Middle frontal gyrus (tissue), 1 donor: Measurements from ENCODE around the gene ZNF778.

Experiments
- DNase-seq: peaks from one replicate; pipeline ENCODE4 v3.0.0-alpha.2; 2015; ENCODE audit warnings: low spot score; ENCODE audit errors: extremely low spot score

ZNF778 gene

GRCh38 chr16:89193576-89194293 is 23.8 kb upstream of the ZNF778 start:
- no peak for DNase-seq

DNA sequence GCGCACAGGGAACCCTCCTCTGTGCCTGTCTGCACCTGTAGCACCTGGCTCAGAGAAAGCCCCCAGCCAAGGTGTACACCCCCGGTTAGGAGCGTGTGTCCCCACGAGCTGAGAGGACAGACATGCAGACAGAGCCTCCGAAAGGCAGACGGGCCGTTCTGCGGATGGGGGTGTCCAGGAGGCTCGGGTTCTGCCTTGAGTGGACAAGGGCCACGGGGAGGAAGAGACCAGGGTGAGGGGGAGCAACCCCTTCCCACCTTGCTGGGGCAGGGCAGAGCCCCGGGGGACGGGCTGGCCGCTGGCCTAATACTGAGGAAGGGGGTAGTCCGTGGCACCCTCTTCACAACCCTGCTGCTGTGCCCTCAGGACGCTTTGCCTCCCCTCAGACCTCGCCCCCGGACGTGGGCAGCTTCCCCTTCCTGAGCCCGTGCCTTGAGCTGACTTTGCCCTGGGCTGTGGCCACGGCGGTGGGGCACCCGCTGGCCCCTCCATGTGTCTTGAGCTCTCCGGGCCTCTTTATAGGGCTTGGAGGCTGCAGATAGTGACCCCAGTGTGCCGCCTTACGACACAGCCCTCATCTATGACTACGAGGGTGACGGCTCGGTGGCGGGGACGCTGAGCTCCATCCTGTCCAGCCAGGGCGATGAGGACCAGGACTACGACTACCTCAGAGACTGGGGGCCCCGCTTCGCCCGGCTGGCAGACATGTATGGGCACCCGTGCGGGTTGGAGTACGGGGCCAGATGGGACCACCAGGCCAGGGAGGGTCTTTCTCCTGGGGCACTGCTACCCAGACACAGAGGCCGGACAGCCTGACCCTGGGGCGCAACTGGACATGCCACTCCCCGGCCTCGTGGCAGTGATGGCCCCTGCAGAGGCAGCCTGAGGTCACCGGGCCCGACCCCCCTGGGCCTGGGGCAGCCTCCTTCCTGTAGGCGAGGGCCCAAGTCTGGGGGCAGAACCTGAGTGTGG is 22.9 kb upstream of the ZNF778 start:
- no peak for DNase-seq

GRCh38 chr16:89195521-89196171 is 21.9 kb upstream of the ZNF778 start:
- DNase-seq, result no peak

DNA sequence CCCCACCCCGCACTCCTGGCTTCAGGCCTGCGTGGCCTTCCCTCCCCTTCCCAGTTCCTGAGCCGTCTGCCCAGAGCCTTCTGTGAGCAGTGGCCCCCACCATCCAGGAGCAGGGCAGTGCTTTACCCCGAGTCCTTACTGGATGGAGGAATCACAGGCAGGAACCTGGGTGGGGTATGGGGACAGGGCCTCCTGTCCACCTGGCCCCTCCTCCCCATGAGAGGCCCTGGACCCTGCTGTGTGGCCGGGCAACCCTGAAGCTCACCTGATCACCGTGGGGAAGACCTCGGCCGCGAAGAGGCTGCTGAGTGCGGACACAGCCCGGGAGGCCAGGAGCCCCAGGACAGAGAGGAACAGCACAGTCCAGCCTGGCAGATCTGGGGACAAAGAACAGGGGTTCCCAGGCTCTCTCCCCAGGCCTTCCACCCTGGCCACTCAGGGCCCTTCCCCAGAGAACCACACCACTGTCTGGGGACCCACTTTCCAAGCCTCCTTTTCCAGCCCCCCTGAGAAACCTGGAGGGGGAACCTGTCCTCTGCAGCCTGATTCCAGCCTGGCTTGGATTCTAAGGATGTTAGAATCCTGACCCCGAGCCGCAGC is 20.4 kb upstream of the ZNF778 start:
- DNase-seq, result no peak

DNA sequence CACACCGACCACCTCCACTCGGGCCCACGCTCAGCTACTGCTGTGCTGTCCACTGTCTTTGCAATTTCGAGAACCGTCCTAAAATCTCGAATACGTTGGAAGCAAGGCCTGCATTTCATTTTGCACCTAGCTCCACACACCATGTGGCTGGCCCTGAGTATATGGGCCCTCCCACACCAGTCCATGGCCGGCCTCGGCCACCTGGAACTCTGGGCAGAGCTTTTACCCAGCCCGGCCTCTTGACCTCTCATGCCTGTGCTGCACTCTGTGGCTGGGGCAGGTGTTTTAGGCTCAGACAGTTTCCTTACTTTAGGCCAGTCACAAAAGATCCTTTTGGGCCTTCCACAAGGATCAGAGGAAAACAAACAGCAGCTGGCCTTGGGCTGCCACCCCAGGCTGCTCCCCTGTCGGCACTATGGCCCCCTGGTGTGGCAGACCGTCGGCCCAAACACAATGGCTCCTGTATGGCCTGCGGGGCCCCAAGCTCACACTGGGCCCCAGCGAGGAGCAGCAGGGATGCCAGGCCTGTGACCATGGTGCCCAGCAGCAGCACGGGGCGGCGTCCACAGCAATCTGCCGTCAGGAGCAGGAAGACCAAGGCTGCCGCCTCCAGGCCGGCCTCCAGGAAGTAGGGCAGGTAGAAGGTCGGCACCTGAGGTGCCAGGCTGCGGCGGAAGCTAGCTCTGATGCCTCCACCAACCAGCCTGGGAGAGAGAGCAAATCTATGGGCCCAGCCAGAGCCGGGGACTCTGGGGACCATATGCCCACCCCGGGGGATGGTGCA is 19.7 kb upstream of the ZNF778 start:
- no peak for DNase-seq

DNA sequence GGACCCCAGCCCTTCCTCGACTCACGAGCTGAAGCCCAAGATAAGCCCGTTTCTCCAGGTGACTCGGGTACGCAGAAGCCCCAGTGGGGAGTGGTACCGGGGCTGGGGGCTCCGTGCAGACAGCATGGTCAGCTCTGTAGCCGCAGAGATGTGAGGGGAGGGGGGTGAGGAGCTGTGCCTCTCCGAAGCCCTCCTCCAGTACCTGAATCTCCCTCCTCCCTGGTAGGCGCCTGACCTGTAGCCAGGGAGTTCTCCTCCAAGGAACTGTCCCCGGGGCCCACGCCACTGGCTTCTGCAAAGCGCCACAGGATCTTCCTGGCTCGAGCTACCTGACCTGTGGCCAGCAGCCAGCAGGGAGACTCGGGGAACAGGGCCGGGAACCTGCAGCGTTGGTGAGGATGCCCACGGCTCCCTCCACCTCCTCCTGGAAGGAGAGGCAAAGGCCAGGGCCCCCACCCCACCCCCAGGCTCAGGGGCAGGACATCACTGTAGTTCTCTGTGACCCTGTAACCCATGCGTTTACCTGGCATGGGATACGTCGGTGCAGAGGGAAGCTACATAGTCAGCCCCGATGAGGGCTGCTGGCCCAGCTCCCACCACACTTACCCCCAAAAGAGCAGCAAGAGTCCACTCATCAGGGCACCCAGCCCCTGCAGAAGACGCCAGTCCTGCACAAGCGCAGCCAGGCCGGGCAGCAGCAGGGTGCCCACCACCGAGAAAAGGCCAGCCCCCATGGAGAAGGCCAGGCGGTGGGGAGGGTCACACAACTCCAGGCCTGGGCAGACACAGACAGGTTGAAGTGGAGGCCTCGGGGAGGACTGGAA is 18.9 kb upstream of the ZNF778 start:
- no peak for DNase-seq

GRCh38 chr16:89199241-89200123 is 18.0 kb upstream of the ZNF778 start:
- DNase-seq, result no peak

DNA sequence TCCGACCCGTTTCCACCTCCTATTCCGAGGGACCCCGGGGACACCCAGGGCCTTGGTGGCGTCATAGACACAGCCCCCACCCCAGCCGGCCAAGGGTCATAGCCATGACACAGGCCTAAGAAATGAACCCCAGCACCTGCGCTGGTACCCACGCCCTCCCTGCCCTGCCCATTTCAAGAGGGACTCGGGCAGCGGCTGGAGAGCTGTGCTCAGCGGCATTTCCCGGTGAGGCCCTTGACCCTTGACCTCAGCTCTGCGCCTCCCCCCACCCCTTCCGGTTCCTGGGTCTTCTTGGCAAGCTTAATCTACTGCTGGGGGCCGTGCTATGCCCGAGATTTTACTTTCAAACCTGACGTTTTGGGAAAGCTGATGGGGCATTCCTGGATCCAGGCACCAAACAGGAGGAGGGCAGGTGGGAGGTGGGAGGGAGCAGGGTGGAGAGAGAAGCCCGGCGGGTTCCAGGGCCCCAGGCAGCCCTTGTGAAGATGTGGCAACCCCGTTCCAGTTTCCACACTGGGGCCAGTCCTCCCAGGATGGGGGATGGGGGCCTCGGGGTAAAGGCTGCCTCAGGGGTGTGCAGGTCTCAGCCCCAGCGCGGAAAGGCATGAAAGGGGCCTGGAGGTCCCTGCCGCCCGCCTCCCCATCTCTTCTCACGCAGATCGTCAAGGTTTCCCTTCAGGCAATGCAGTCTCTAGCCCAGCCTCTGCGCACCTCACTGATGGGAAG is 17.2 kb upstream of the ZNF778 start, which contains the start of gene SLC22A31:
Gene SLC22A31, minus strand, starts transcription at position 414 of the 726 bp plus-strand sequence. Its CDS starts 36 bp downstream, at position 378.
- DNase-seq, result no peak

DNA sequence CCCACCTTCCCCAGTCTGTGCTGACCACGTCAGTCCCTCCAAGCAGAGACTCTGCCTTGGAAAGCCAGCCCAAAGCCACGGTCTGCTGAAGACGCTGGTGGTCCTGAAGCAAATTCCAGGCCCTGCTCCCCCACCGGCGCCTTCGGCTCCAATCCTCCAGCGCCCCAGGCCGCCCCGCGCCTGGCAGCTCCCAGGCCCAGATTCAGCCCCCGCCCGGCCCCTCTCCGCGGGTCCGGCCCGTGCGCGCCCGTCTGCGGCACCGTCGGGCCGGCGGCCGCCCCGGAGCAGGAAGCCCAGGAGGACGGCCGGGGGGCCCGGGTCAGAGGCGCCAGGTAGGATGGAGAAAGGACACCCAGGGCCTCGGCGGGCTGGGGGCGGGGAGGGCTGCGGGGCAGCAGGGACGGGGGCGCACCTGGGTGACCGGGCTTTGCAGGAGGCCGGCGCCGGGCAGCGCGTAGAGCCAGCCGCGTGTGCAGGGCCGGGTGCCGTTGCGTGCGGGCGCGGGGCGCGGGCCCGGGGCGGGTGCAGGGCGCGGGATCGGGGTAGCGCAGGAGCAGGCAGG is 16.6 kb upstream of the ZNF778 start:
- no peak for DNase-seq

GRCh38 chr16:89201439-89202377 is 15.8 kb upstream of the ZNF778 start:
- DNase-seq, result no peak

GRCh38 chr16:89202422-89203215 is 14.9 kb upstream of the ZNF778 start:
- DNase-seq, result no peak

- DNase-seq, result no peak
These were observed 9.5 kb upstream of the ZNF778 start for GRCh38 chr16:89207993-89208392.

DNA sequence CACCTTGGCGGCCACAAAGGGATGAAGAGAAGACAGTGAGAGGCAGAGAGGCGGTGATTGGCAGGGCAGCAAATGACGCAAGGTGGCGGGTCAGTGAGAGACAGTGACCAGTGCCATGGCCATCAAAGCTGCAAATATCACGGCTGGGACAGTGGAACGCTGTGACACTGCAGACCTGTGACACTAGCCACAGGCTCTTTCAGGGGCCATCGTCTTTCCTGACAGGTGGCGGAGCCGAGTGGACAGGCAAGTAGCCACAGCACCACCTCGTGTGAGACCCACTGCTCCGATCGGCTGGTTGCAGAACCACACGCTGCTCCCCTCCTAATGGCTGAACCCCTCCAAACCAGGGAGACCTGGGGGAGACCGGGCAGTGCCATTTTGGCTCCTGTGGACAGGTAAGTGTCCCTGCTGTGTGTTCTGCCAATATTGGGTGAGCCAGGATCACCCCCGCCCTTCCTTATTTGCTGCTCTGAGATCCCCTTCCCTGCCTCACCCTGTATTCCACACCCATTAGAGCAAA is 7.9 kb upstream of the ZNF778 start:
- no peak for DNase-seq

DNA sequence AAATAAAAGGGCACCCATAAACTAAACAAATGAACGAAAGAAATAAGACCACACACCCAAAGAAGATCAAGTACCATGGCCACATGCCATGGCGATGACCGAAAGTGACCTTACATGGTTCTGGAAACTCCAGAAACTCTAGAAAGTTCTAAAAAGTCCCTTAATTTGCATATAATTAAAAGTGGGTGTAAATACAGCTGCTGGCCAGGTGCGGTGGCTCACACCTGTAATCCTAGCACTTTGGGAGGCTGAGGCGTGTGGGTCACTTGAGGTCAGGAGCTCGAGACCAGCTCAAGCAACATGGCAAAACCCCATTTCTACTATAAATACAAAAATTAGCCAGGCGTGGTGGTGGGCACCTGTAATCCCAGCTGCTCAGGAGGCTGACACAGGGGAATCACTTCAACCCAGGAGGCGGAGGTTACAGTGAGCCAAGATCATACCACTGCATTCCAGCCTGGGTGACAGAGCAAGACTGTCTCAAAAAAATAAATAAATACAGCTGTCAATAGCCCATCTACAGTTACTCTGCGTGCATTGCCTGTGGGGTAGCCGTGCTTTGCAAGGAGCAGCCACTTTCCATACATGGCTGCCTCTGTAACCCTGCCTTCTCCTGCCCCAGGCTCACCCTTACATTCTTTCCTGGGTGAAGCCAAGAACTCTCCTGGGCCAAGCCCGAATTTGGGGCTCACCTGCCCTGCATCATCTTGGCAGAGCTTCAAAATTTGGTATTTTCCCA is 7.2 kb upstream of the ZNF778 start:
- no peak for DNase-seq
